Bone marrow (tissue), 2 donors: ENCODE results near the gene GRIN2A.

Experiments
- DNase-seq, 2 donors: peaks; one replicate each; lab custom pipeline; 2025; lab: John Stamatoyannopoulos, UW

GRIN2A gene

GRCh38 chr16:9757687-9758086 is 424.5 kb downstream of the GRIN2A start:
- DNase-seq, result no peak

GRCh38 chr16:9756434-9756833 is 425.8 kb downstream of the GRIN2A start:
- DNase-seq, result no peak

- no peak for DNase-seq
These were observed 427.1 kb downstream of the GRIN2A start for GRCh38 chr16:9755081-9755480.

- DNase-seq, result no peak
These were observed 440.5 kb downstream of the GRIN2A start for GRCh38 chr16:9741776-9742175.

- DNase-seq, result no peak
These were observed 442.9 kb downstream of the GRIN2A start for GRCh38 chr16:9739301-9739700.

GRCh38 chr16:9738690-9739089 is 443.5 kb downstream of the GRIN2A start:
- DNase-seq, result no peak

- DNase-seq, result no peak
These were observed 445.7 kb downstream of the GRIN2A start for GRCh38 chr16:9736547-9736946.

- no peak for DNase-seq
These were observed 459.1 kb downstream of the GRIN2A start for GRCh38 chr16:9723136-9723535.

GRCh38 chr16:9713907-9714306 is 468.3 kb downstream of the GRIN2A start:
- DNase-seq, result no peak

GRCh38 chr16:9713156-9713555 is 469.1 kb downstream of the GRIN2A start:
- no peak for DNase-seq

- no peak for DNase-seq
These were observed 473.1 kb downstream of the GRIN2A start for GRCh38 chr16:9708972-9709620.

- DNase-seq, result no peak
These were observed 475.9 kb downstream of the GRIN2A start for GRCh38 chr16:9706217-9706836.

GRCh38 chr16:9703731-9704130 is 478.5 kb downstream of the GRIN2A start:
- DNase-seq, result no peak
